ENCODE results near the gene TSPAN13.

TSPAN13 gene

GRCh38 chr7:16738011-16738688 lies 15.4 kb upstream of the TSPAN13 start:
- DNase-seq: no peak
- in situ Hi-C loops (cut with HindIII; ENCODE audit: low pct_ligation_motif_present, low pct_unique_long_range_greater_than_20kb, low sequenced_read_pairs): no loop called here

DNA sequence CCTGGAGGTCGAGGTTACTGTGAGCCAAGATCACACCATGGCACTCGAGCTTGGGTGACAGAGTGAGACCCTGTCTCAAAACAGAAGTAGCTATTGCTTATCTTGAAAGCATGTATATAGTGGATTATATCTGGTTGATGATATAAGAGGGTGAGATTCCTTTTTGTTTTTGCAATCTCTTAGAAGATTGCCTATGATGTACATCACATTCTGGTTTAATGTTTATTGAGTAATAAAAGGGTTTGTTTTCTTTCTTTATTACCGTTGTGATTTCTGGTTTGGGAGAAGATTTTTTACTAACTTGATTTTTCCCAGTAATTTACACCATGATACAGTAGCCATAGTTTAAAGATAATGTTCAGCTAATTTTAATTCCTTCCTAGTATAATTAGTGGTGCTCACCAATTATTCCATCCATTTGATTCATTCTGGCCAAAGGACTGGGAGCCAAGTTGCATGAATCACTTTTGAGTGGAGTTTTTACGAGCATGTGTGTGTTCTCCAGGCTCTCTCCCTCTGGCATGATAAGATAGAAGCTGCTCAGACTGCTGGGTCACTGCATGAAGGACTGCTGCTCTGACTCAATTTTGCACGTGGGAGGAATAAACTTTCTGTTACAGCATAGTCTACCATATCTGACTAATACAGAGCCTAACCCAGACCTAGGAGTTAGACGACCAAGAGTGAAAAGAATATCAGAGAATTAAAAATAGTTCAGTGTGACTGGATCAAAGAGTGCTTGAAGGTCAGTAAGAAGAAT lies 13.5 kb upstream of the TSPAN13 start:
- in situ Hi-C loops (cut with HindIII; ENCODE audit: low pct_ligation_motif_present, low pct_unique_long_range_greater_than_20kb, low sequenced_read_pairs): no loop called here
- DNase-seq: peak; percentile 72

DNA sequence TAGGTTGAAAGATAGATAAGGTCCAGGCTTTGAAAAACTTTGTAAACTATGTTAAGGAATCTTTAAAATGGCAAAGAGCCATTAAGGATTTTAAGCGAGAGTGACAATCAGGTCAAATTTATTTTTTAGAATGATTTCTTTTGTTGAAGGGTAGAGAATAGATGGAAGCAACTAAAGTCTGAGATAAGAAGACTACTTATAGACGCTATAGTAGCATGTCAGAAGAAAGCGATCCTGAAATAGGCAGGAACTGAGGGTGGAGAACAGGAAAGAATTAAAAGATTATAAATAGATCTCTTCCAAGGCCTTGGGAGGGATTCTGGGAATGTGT lies 13.0 kb upstream of the TSPAN13 start:
- in situ Hi-C loops (cut with HindIII; ENCODE audit: low pct_ligation_motif_present, low pct_unique_long_range_greater_than_20kb, low sequenced_read_pairs): no loop called here

DNA sequence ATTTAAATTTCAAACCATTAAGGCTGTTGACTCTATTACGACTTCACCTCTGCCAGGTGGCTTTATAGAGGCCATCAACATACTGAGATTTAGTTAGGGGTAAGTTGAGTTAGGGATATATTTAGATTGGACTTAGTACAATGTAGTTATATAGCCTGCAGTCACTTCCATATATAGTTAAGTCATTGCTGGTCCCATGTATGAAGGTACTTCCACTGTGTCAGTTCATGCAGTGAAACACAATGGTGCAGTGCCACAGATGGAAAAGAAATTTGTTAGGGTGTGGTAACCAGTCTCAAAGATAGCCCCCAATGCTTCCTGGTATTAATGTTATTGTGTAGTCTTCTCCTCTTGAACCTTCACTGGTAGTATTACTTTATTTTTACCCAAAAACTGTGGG lies 12.6 kb upstream of the TSPAN13 start:
- DNase-seq: no peak
- in situ Hi-C loops (cut with HindIII; ENCODE audit: low pct_ligation_motif_present, low pct_unique_long_range_greater_than_20kb, low sequenced_read_pairs): no loop called here

More for the DNA sequence above, 13.0 kb upstream of the TSPAN13 start:
- no peak for DNase-seq

DNA sequence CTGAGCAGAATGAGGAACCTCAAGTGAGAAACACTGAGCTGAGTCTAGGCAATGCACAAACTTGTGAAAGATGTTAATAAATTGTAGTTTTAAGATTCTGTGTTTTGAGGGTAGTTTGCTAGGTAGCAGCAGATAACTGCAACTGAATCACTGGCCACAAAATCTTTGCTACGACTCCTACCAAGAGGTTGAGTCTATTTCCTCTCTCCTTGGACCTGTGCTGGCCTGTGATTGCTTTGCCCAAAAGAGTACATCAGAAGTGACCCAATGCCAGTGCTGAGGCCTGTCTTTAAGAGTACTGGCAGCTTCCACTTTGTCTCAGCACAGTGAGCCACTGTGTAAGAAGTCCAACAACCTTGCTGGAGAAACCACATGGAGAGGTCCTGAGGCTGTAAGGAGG lies 11.9 kb upstream of the TSPAN13 start:
- in situ Hi-C loops (cut with HindIII; ENCODE audit: low pct_ligation_motif_present, low pct_unique_long_range_greater_than_20kb, low sequenced_read_pairs): no loop called here
- no peak for DNase-seq

- no peak for DNase-seq
- in situ Hi-C loops (cut with HindIII; ENCODE audit: low pct_ligation_motif_present, low pct_unique_long_range_greater_than_20kb, low sequenced_read_pairs): no loop called here
Observed at GRCh38 chr7:16742547-16742946, 11.0 kb upstream of the TSPAN13 start.

GRCh38 chr7:16743236-16743635 lies 10.3 kb upstream of the TSPAN13 start:
- DNase-seq: no peak
- in situ Hi-C loops (cut with HindIII; ENCODE audit: low pct_ligation_motif_present, low pct_unique_long_range_greater_than_20kb, low sequenced_read_pairs): no loop called here

DNA sequence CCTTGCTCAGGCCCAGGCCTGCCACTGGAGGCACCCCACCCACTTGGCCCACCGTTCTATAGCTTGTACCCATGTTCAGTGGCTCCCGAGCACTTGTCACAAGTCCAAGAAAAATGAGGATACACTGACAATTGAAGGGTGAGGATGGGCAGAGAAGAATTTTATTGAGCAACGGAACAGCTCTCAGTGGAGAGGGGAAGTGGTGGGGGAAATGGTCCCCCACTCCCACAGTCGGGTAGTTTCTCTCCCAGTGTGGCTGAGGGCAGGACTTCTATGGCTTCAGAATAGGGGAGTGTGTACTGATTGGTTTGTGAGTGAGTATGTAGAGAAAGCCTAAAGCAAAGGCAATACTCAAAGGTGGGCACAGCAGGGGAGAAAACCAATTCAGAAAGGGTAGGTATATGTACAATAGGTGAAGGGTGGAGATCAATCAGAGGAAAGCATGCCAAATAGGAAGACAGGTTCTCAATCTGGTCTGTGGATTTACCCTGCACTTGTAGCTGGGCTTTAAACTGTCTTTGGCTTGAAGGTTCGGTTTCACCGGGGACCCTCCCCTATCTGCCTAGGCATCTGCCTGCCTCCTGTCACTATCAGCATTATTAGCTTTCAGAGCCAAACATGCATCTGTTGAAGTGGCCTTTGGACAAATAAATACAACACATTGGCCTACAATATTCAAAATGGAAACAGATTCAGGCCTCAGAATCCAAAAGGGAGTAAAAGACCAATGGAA lies 8.9 kb upstream of the TSPAN13 start:
- DNase-seq: no peak
- in situ Hi-C loops (cut with HindIII; ENCODE audit: low pct_ligation_motif_present, low pct_unique_long_range_greater_than_20kb, low sequenced_read_pairs): no loop called here

DNA sequence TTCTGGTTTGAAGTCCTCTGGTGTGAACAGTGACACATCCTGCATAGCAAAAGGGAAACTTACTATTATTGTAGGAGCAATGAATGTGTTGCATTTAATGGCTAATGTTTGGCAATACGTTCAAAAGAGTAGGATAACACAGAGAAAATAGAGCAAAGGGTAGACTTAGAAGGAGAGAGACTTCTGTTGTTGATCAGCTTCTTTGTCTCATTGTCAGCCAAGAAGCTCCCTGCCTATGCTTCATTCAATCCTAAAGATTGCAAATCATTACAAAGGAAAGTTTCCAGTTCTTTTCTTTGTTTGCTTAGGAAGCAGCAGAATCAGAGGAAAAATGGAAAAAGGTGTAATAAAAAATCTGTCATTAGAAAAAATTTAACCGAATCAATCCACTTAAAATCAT lies 7.9 kb upstream of the TSPAN13 start:
- in situ Hi-C loops (cut with HindIII; ENCODE audit: low pct_ligation_motif_present, low pct_unique_long_range_greater_than_20kb, low sequenced_read_pairs): no loop called here
- DNase-seq: no peak

GRCh38 chr7:16747102-16747501 lies 6.5 kb upstream of the TSPAN13 start:
- DNase-seq: no peak
- in situ Hi-C loops (cut with HindIII; ENCODE audit: low pct_ligation_motif_present, low pct_unique_long_range_greater_than_20kb, low sequenced_read_pairs): no loop called here

DNA sequence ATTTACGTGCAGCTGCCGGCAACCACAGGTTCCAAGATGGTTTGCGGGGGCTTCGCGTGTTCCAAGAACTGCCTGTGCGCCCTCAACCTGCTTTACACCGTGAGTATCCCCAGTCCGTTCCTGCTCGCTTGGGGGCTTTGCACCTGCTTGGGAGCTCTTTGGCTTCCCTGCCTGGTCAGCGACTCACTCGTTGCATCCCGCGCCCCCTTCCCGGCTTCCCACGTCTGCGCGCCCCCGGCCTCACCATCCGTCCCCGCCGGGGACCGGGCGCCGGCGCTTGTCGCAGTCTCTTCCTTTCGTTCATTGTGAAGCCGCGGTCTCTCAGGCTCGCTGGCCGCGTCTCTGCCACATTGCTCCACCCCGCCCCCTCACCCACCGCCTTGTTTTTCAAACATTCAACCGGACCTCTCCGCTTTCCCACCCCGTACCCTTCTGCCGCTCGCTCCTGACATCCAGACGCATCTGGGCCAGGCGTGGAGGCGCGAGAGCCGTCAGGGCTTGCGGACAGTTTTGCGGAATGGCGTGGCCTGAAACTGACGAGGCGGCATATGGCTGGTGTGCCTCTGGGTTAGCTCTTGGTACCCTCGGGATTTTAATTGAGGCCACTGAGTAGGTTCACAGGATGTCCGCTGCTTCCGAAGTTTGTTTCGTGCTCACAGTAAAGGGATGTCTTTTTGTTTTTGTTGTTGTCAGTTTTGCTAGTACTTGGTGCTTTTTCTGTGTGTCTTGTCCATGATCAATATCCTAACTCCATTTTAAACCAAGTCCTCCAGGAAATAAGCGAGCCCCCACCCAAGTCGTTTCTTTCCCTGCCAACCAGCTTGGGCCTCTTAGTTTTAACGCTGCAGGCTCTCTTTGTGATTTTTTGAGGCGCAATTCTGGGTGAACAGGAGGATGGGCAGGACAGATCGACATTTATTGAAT lies 639 bp downstream of the TSPAN13 start:
- DNase-seq: no peak

DNA sequence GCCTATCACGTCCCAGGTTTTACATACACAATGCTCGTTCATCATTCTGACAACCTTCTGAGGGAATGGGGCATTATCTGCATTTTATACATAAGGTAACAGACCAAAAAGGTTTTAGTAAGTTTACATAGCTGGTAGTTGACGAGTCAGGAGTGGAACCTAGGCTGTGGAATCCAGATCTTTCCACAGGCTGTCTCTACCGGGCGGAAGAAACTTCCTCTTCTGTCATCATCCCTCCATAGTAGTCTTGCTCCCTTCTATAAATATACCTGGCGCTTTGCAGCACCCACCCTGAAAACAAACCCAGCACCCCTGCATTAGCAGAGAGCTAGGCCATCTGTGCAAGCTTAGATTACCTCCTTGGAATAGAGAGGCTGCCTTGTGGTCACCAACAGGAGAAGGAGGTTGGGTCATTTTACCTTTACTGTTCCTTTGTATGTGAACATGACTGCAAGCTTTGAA lies 1.3 kb downstream of the TSPAN13 start:
- DNase-seq: no peak
- in situ Hi-C loops (cut with HindIII; ENCODE audit: low pct_ligation_motif_present, low pct_unique_long_range_greater_than_20kb, low sequenced_read_pairs): no loop called here

More for the DNA sequence above, 639 bp downstream of the TSPAN13 start:
- in situ Hi-C loops (cut with HindIII; ENCODE audit: low pct_ligation_motif_present, low pct_unique_long_range_greater_than_20kb, low sequenced_read_pairs): no loop called here

DNA sequence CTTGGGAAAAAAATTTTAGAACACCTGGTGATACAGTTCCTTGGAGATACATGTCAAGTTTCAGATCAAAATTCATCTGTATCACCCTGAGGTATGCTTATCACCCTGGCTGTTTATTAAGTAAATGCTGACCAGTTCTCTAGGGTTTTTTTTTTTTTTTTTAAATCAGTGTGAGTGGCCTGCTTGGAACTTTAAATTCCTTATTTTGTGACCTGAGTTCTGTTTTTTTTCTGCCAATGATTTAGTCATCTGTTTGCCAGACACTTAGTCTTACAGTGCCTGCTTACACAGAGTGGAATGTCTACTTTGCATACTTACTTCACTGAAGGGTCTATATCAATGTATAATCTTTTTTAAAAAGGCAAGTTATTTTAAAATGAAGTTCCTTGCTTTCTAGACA lies 1.8 kb downstream of the TSPAN13 start:
- no peak for DNase-seq
- in situ Hi-C loops (cut with HindIII; ENCODE audit: low pct_ligation_motif_present, low pct_unique_long_range_greater_than_20kb, low sequenced_read_pairs): no loop called here

- in situ Hi-C loops (cut with HindIII; ENCODE audit: low pct_ligation_motif_present, low pct_unique_long_range_greater_than_20kb, low sequenced_read_pairs): no loop called here
Observed at GRCh38 chr7:16758036-16758435, 4.5 kb downstream of the TSPAN13 start.

DNA sequence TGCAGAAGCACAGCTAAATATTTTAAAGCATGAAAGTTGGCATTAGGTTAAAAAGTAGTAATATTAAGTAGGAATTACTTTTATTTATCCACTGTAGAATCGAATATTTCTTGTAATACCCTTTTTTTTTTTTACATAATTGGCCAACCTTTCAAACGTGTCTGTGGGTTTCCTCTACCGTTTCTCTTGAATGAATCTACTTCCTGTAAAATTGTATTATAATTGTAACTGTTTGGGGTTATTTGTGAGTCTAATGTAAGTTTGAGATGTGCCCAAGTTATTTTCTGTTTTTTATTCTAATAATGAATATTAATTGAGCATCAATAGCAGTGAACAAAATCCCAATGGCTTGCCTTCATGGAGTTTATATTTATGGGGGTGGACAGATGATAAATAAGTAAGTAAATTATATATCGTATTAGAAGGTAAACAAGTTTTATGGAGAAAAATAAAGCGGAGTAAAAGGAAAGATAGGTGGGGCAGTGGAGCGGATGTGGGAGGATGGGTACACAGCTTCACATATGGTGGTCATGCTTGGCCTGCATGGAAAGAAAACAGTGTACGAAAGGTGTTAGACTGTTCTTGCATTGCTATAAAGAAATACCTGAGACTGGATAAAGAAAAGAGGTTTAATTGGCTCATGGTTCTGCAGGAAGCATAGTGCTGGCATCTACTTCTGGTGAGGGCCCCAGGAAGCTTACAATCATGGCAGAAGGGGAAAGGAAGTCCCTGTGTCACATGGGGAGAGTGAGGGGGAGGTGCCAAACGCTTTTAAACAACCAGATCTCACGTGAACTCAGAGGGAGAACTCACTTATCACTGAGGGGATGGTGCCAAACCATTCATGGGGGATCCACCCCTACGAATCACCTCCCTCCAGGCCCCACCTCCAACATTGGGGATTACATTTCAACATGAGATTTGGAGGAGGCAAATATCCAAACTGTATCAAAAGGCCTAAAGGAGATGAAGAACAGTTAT lies 5.4 kb downstream of the TSPAN13 start:
- no peak for DNase-seq
- in situ Hi-C loops (cut with HindIII; ENCODE audit: low pct_ligation_motif_present, low pct_unique_long_range_greater_than_20kb, low sequenced_read_pairs): no loop called here

More at GRCh38 chr7:16758036-16758435, 4.5 kb downstream of the TSPAN13 start:
- no peak for DNase-seq

GRCh38 chr7:16759840-16760239 lies 6.3 kb downstream of the TSPAN13 start:
- in situ Hi-C loops (cut with HindIII; ENCODE audit: low pct_ligation_motif_present, low pct_unique_long_range_greater_than_20kb, low sequenced_read_pairs): no loop called here
- DNase-seq: no peak

DNA sequence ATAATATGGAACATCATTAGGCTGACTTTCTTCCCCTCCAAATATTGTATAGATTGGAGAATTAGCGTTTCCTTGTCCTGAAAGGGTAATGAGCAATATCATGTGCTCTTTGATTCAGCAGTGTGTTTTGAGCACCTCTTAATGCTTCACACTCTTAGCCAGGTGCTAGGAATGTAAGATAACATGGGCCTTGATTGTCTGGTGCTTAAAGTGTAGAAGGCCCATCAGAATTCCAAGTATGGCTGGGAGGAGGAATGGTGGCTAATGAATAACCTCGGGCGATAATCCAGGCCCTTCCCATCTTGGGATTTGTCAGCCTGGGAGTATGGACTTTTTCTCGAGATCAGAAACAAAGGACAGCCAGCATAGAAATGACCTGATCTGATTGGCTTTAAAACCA lies 8.6 kb downstream of the TSPAN13 start:
- peak; percentile 19 for DNase-seq
- in situ Hi-C loops (cut with HindIII; ENCODE audit: low pct_ligation_motif_present, low pct_unique_long_range_greater_than_20kb, low sequenced_read_pairs): no loop called here
